NCI-H226 (cell line): ENCODE data around the gene KCTD18.
A peak's percentile ranks its signal among the peaks of the same experiment; 100 is the strongest.

Source experiments
- DNase-seq: peaks from one replicate; pipeline ENCODE4 v3.0.0-alpha.2; 2015

Gene KCTD18

GRCh38 chr2:200483729-200484198, 26.1 kb downstream of the KCTD18 start:
- no peak for DNase-seq

GRCh38 chr2:200482194-200482593, 27.7 kb downstream of the KCTD18 start:
- no peak for DNase-seq

DNA sequence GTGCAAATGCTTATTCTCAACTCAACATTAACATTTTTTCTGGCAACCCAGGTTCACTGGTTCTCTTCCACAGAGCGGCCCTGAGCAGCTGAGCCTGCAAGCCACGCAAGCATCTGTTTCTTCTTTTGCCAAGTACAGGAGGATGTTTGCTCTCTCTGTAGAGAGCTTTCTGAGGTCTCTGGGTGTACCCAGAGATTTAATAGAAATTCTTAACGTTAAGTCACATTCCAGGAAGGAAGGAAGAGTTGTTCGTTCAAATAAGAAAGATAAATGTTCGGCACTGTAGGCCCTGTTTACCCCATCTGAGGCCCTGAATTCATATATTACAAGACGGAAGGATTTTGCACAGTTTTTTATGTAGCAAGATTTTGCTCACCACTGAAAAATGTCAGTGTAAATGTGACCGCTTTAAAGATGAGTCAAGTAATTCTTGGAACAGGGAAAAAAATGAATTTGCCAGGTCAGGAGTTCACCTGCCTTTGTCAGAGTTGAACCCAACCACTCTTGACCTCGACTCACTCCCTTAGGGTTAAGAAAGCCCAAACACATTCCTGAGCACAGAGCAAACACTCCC, 30.1 kb downstream of the KCTD18 start:
- DNase-seq: peak; percentile 16

DNA sequence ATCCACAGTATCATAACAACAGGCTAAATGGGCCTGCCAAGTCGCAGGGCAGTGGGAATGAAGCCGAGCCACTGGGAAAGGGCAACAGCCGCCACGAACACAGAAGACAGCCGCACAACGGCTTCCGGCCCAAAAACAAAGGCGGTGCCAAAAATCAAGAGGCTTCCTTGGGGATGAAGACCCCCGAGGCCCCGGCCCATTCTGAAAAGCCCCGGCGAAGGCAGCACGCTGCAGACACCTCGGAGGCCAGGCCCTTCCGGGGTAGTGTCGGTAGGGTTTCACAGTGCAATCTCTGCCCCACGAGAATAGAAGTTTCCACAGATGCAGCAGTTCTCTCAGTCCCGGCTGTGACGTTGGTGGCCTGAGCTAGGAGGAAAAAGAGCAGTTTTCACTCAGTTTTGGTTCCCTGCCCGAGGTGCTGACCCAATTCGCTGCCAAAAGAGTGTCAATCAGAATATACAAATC, 32.2 kb downstream of the KCTD18 start:
- DNase-seq: no peak

DNA sequence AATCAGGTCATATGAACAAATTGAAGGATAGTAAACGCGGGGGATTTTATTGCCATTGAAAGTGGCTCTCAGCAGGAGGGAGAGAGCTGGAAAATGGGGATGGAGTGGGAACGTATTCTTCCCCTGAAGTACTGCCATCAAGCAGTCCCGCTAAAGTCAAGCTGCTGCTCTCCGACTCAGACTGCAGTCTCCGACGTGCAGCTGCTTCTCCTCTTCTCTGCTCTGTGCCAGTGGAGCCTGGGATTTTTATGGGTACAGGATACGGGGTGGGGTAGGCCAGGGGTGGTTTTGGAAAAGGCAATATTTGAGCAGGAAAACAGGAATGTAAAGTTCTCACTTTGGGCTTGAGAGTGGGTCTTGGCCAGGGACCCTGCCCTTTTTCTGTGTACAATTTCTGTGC, 33.0 kb downstream of the KCTD18 start:
- DNase-seq: no peak

GRCh38 chr2:200475795-200476194, 34.1 kb downstream of the KCTD18 start:
- DNase-seq: no peak

GRCh38 chr2:200472853-200473464, 36.9 kb downstream of the KCTD18 start:
- DNase-seq: no peak

- no peak for DNase-seq
These were observed 37.8 kb downstream of the KCTD18 start for GRCh38 chr2:200471928-200472645.

DNA sequence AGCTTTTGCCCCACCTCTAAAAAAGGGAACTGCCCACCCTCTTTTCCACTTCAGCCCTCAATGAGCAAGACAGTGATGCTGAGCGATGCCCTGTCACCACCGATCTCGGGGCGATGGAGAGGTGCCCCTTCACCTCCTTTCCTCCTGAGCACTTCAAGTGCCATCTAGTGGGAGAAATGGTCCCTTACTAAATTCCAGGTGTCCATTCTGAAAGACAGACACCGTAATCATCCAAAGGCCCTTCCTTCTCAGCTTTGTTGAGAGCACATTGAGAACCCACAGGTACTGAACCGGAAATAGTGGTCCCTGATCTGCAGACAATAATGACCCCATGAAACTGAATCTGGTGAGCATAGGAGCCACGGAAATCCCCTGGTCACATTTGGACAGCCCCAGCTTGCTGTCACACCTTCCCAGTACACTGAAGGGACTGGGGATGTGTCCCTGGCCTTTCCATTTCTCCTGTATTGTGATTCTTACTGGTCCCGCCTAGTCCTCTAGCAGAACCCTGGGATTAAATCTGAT, 38.5 kb downstream of the KCTD18 start:
- no peak for DNase-seq

GRCh38 chr2:200470230-200470629, 39.6 kb downstream of the KCTD18 start:
- DNase-seq: no peak

- DNase-seq: no peak
These were observed 40.1 kb downstream of the KCTD18 start for GRCh38 chr2:200469708-200470211.

DNA sequence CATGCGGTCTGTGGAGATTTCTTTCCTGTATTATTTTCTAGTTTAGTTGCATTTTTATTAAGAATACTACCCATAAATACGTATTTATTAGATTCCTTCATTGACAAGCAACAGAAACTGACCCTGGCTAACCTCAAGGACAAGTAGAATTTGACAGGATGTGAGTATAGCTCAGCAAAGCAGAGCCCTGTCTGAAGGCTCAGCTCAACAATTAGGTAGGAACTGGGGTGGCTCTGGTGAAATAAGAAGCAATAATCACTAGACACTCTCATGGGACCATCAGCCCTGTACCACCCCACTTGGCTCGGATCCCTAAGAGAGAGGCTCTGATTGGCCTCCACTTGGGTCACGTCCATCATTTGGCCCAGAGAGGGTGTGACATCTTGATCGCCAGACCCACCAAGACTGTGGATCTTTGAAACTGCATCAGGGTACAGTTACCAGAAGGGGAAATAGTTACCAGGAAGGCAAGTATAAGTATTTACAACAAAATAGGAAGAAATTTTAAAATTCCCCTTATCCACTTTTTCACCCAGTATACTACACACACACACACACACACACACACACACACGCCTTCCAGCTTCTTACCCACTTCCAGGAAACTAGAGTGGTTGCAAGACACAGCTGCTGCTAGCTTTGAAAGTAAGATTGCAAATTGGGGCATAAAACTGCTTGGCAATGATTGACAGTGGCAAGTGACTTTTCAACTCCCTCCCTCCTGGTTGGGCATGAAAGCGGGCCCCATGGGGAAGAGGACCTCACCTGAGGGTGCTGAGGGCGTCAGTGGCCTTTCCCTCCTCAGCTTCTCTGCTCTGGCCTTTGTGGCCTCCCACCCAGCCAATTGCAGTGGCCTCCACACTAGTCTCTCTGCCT, 41.8 kb downstream of the KCTD18 start:
- no peak for DNase-seq

- no peak for DNase-seq
These were observed 43.1 kb downstream of the KCTD18 start for GRCh38 chr2:200466425-200467418.

GRCh38 chr2:200463452-200463851, 46.4 kb downstream of the KCTD18 start:
- DNase-seq: no peak

DNA sequence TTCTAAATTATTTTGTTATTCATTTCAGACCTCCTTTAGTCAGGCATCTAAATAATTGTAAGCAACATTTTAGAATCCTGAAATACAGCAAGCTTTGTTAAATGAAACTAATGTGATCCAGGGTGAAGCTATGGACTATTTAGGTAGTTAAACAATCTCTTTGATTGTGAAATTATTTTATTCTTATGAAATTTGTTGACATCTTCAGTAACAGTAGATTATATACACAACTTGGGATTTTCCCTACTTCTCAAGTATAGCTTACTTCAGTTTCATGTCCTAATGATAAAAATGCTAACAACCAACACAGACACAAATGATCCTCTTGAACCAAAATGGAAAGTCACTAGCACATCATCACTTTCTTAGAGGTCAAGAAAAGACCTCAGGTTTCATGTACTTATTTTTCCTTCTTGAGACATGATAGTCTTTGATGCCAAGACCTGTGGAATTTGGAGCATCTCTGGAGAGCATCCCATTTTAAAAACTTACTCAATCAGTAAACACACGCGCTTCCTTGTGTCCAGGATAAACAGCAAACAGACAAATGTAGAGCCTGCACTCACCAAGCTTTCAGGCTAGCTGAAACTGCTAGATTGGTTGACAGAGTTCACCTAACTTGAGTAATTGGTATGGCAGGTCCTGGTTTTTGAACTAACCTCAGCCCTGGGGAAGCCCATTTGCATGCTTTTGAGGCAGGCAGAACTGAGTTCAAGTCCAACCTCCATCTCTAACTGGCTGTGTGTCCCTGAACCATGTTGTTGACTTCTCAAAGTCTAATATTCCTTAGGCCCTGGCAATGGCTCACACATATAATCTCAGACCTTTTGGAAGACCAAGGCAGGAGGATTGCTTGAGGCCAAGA, 47.8 kb downstream of the KCTD18 start:
- DNase-seq: no peak

DNA sequence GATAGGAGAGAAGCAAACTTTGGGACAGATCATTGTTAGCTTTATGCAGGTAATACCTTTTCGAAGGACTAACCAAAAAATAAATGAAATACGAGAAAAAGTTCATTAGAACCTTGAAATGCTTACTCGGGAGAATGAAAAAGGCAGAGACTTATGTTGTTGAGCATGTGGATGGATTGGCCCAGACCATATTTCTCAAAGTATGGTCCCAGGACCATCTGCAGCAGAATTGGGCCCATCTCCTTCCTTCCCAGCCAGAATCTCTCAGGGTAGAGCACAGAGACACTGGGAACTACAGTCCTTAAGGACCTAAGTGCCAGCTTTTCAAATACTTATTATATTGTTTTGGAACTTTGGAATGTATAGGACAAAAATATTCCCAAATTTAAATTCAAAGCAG, 50.8 kb downstream of the KCTD18 start:
- no peak for DNase-seq

DNA sequence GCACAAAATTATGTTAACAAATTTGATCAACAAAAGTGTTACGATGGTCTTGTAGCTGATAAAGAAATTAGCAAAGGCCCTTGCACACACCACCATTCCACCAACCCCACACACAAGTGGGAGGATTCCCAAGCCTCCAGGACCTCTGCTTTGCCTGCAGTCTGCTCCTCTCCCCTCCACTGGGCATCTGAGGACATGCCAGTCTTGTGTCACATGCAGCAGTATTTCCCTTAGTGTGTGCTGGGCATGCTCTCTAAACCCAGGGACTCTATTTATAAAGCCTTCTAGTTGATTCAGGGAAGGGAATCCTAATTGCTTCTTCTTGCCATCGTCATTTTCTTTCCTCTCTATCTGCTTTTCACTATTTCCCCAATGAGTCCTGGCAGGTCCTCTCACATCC, 53.3 kb downstream of the KCTD18 start:
- no peak for DNase-seq

- DNase-seq: peak; percentile 39
These were observed 53.9 kb downstream of the KCTD18 start for GRCh38 chr2:200455958-200456421.

- DNase-seq: no peak
These were observed 54.7 kb downstream of the KCTD18 start for GRCh38 chr2:200454927-200455801.
